NB4 (cell line): Measurements from ENCODE around the gene MSX1.

Experiments
- CTCF ChIP-seq: IDR thresholded peaks from one replicate; pipeline ENCODE4 v1.5.1; 2012; ENCODE audit warnings: low read depth, low read length
- MAX ChIP-seq: IDR thresholded peaks from 2 replicates; pipeline ENCODE4 v1.6.1; 2011; ENCODE audit warnings: low read depth, low read length
- MYC ChIP-seq: IDR thresholded peaks from 2 replicates; pipeline ENCODE4 v1.6.1; 2011; ENCODE audit warnings: low read depth, low read length
- POLR2A ChIP-seq: IDR thresholded peaks from 2 replicates; pipeline ENCODE4 v1.6.1; 2011; ENCODE audit warnings: mild to moderate bottlenecking; ENCODE audit not compliant: insufficient read length; ENCODE audit errors: extremely low read depth

- TF ChIP-seq MAX (no peak), CTCF (no peak), POLR2A (no peak), MYC (no peak)
Observed at GRCh38 chr4:4884611-4885010, 25.1 kb downstream of the MSX1 start.
